CD4-positive, alpha-beta T cell treated with Interleukin-10 for 1 hour (primary cell): ENCODE data around the gene ATP9A.
"Not testable (repeated sequence)": the region's sequence is repeated elsewhere in the genome, so short reads cannot be mapped to it uniquely, and the experiment has no call there.

Source experiments
- DNase-seq: peaks from one replicate; pipeline ENCODE4 v3.0.0-alpha.2; 2020

ATP9A gene

DNA sequence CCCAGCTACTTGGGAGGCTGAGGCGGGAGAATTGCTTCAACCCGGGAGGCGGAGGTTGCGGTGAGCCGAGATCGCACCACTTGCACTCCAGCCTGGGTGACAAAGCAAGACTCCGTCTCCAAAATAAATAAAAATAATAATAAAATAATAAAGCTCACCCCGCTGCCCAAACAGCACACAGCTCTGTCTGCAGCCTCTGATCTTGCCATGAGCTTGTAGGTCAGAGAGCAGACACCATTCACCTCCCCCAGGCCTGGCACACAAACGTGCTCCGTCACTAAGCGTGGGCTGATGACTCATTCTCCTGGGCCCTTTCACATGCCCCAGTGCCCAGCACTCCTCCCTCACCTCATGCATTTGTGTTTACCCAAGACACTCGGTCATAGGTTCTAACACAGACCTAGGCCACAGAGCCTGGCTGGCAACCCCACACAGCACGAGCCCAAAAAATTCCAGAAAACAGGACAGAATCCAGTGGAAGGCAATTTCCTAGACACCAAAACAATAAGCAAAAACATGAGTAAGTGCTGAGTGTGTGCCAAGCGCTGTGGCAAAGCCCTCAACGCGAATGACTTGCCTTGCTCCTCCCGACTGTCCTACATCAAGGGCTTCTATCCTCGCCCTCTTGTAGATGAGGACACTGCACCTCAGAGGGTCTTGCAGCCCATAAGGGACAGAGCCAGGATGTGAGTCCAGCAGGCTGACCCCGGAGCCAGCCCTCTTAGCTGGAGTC, 18.0 kb downstream of the ATP9A start:
- DNase-seq: no peak

DNA sequence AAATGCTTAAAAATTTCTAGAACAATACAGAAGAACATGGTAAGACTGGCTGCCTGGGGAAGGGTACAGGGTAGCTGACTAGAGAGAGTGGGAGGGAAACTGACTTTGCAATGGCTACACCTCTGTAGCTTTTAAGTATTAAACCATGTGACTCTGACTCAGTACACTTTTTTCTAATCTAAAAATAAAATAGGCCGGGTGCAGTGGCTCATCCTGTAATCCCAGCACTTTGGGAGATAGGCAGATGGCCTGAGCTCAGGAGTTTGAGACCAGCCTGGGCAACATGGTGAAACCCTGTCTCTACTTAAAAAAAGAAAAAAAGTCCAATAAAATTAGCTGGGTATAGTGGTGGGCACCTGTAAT, 18.5 kb downstream of the ATP9A start:
- DNase-seq: no peak

DNA sequence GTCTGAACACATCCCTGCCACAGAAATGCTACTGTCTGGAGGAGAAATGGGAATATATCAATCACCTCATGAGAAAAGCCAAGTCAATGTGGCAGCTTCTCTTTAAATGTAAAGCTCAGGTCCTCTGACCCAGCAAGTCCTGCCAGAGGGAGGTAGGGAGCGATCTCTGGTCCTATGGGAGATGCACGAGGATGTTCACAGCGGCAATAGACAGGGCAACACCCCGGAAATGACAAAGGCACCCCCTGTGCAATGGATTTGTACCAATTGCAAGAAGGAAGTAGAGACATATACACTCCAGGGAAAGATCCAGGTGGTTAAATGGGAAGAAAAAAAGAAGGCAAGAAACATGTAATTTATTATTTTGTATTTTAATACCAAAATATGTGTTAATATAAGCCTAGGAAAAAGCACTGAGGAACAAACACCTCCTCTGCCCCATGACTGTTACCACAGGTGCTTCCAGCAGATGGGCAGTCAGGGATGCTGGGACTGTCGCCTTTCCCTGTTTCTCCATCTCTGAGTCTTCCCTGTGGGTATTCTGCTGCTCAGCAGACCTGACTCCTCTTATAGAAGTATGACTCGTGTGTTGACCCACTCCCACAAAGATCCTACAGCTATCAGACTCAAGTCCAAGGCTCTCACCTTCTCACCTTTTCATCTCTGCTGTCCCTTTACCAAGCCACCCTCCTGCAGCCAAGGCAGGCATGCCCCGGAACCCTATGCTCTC, 20.8 kb downstream of the ATP9A start:
- no peak for DNase-seq

- no peak for DNase-seq
These were observed 22.4 kb downstream of the ATP9A start for GRCh38 chr20:51745804-51746203.

GRCh38 chr20:51740838-51741237, 27.4 kb downstream of the ATP9A start:
- DNase-seq: no peak

DNA sequence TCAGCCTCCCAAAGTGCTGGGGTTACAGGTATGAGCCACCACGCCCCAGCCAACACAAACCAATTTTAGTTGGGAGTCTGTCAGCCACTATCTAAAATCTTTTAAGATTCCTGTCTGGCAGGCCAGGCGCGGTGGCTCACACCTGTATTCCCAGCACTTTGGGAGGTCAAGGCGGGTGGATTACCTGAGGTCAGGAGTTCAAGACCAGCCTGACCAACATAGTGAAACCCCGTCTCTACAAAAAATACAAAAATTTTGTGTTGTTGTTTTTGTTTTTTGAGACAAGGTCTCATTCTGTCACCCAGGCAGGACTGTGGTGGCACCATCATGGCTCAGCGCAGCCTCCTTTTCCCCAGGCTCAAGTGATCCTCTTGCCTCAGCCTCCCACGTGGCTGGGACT, 27.9 kb downstream of the ATP9A start:
- DNase-seq: not testable (repeated sequence)

DNA sequence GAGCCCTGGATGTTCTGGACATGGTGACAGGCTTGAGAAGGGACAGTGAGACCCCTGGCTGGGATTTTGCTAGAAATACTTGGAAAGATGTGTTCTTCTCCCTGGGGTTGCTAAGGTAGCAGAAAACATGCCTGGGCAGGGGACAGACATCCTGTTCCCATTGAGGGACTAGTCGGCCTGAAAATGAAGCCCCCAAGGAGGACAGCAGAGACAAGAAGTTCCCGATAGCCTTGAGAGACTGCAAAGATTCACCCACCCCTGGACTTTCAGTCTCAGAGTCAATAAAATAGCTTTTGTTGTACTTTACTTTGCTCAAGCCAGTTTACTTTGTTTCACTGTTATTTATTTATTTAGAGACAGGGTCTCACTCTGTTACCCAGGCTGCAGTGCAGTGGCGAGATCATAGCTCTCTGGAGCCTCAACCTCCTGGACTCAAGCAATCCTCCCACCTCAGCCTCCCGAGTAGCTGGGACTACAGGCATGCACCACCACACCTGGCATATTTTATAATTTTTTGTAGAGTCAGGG, 28.4 kb downstream of the ATP9A start:
- DNase-seq: no peak

GRCh38 chr20:51738877-51739447, 29.2 kb downstream of the ATP9A start:
- DNase-seq: no peak

DNA sequence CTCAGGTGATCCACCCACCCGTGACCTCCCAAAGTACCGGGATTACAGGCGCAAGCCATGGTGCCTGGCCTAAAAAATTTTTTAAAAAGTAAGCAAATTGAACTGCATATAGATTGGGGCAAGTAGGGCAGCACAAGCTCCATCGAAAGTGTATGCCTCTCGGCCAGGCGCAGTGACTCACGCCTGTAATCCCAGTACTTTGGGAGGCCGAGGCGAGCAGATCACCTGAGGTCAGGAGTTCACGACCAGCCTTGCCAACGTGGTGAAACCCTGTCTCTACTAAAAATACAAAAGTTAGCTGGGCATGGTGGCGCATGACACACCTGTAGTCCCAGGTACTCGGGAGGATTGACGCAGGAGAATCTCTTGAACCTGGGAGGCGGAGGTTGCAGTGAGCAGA, 29.9 kb downstream of the ATP9A start:
- not testable (repeated sequence) for DNase-seq

DNA sequence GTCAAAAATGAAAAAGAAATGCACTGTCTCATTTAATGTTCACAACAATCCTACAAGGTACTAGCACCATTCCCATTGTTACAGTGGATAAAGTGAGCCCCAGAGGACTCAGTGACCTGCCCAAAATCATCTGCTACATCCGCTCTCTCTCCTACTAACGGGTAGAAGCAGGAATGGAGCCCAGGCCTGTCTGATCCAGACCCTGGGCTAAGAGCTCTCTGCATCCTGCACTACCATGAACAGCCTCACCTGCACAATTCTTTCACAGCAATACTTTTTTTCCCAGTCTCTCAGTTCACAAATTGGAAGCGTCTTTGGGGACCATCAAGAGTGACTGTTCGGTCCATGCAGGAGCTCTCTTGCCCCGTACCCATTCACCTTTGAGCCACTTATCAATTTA, 31.2 kb downstream of the ATP9A start:
- no peak for DNase-seq

DNA sequence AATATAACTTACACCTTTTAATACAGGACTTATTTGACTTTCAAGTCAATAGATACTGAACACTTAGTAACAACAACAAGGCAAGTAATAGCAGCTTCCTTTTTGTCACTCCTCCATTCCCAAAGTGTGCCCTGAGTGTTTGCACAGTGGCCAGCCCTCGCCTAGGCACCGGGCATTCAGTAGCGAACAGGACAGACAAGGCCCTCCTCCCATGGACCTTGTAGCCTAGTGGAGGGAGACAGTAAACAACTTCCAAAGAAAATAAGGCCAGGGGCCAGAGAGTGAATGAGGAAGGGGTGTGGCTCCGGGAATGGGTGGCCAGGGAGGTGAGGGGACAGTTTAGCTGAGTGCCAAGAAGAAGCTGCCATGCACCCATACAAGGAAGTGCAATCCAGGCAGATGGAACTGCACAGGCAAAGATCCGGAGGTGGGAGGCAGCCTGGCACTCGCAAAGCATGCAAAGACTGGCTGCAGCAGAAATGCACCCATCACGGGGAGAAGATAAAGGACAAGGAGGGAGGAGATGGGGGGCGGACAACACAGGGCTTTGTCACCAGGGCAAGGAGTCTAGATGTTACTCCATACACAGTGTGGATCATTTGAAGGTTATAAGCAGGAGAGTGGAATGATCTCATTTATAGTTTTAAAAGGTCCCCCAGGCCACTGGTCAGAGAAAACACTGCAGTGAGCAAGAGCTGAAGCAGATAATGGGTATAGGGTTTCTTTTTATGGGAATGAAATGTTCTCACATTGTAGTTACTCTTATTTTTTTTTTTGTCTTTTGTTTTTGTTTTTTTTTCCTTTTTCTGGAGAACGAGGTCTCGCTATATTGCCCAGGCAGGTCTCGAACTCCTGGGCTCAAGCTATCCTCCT, 32.2 kb downstream of the ATP9A start:
- DNase-seq: no peak

- DNase-seq: no peak
These were observed 33.1 kb downstream of the ATP9A start for GRCh38 chr20:51734876-51735720.

DNA sequence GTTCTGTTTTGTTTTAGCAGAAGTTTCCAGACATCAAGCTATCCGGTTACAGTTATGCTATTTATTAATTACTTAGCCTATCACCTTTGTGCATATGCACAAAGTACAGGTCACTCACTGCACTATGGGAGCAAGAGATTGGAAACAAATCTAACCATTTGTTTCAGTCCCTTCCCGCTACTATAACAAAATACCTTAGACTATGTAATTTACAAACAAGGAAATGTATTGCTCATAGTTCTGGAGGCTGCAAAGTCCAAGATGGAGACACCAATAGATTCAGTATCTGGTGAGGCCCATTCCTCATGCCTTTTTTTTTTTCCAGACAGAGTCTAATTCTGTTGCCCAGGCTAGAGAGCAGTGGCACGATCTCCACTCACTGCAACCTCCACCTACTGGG, 35.1 kb downstream of the ATP9A start:
- DNase-seq: no peak

GRCh38 chr20:51732096-51732791, 35.9 kb downstream of the ATP9A start:
- no peak for DNase-seq

DNA sequence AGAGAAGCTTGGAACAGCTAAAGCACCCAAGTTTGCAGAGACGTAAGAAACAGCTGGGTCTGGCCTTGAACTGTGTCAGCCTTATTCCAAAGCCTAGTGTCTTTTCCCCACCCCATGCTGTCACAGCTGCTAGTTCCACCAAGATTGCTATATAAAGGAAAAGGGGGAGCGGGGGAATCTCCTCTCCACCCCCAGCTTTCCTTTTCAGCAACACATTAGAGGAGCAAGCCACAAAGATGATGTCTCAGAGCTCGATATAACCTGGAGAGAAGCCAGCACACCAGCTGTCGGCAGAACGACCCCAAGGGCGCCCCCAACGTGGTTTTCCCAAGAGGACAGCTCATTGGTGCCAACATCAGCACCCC, 36.5 kb downstream of the ATP9A start:
- no peak for DNase-seq

DNA sequence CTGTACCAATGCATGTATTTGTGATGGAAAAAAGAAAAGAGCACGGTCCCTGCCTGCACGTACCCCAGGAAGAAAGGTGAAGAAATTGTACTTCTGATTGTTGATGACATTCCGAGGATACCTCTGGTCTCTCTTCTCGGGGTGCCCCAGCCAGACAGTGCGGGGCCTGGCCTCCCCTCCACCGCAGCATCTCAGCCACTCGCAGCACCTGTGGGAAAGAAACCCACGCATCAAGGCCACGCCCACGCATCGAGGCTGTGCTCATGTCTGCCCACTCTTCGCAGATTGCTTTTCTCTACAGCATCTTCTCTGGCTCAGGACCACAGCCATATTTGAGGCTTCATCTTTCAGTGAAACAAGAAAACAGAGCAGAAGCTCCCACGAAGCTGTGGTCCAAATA, 38.4 kb downstream of the ATP9A start:
- no peak for DNase-seq

DNA sequence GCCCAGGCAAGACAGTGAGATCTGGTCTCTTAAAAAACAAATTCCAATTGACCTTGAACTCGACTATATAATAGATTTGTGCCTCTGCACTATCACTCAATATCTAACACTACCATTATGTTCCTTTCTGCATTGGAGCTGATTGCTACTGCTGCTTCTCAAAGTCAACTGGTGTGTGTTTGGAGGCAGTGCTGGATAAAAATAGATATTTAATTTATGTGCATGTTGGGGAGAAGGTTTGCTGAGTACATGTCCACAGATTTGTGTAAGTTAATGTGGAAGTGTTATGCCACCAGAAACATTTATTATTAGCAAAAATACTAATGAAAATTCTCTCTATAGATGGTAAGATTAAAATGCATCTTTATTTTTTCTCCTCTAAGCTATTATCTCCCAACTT, 39.5 kb downstream of the ATP9A start:
- no peak for DNase-seq

DNA sequence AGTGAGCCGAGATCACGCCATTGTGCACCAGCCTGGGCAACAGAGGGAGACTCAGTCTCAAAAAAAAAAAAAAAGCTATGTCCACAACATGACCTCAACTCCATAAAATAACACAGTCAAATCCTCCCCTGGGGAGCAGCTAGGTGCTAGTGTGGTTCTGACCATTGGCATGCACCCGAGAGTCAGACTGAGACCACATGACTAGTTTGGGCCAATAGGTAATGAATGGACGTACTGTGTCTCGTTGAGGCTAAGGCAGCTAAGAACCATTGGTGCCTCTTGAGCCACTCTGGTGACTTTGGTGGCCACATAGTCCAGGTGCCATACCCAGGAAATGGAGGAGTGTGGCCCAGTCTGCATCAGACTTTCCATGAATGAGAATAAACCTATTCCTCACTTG, 40.3 kb downstream of the ATP9A start:
- no peak for DNase-seq

DNA sequence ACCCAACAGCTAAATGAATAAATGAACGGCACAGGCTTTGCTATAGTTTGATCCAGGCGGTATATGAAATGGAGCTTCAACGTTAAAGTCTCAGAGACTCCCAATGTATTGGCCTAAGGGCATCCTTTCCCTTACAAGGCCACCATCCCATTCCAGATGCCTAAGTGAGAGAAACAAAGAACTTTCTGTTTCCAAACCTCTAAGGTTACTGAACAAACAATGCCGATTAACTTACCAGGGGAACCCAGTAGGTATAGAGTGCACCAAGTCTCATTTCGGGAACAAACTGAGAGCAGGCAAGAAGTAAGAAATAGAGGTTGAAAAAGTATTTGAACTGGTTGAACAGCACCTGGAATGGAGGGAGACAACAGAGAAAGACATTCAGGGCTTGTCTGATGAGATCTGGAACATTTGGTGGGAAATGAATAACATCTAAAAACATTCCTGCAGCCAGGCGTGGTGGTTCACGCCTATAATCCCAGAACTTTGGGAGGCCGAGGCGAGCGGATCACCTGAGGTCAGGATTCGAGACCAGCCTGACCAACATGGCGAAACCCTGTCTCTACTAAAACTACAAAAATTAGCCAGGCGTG, 42.5 kb downstream of the ATP9A start:
- no peak for DNase-seq

DNA sequence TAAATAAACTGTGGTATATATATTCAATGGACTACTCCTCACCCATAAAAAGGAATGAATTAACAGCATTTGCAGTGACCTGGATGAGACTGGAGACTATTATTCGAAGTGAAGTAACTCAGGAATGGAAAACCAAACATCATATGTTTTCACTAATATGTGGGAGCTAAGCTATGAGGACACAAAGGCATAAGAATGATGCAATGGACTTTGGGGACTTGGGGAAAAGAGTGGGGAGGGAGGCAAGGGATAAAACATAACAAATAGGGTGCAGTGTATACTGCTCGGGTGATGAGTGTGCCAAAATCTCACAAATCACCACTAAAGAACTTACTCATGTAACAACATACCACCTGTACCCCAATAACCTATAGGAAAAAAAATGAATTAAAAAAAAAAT, 45.2 kb downstream of the ATP9A start:
- not testable (repeated sequence) for DNase-seq

DNA sequence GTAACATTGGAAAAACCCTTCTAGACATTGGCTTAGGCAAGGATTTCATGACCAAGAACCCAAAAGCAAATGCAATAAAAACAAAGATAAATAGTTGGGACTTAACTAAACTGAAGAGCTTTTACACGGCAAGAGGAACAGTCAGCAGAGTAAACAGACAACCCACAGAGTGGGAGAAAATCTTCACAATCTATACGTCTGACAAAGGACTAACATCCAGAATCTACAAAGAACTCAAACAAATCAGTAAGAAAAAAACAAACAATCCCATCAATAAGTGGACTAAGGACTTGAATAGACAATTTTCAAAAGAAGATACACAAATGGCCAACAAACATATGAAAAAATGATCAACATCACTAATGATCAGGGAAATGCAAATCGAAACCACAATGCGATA, 45.9 kb downstream of the ATP9A start:
- not testable (repeated sequence) for DNase-seq
